Stimulated activated CD8-positive, alpha-beta memory T cell treated with anti-CD3 and anti-CD28 coated beads, Interleukin-12 subunit alpha, Interleukin-12 subunit beta, amount 100 ng/mL, for 4 hours (primary cell): Measurements from ENCODE around the gene ADAM19.

Experiments
- DNase-seq: peaks from one replicate; pipeline ENCODE4 v3.0.0-alpha.2; 2020; ENCODE audit warnings: low read depth

The ADAM19 gene

GRCh38 chr5:157561110-157561509 is 14.5 kb downstream of the ADAM19 start:
- no peak for DNase-seq

GRCh38 chr5:157559301-157559700 is 16.3 kb downstream of the ADAM19 start:
- no peak for DNase-seq

GRCh38 chr5:157558681-157559080 is 16.9 kb downstream of the ADAM19 start:
- DNase-seq: no peak

GRCh38 chr5:157558041-157558595 is 17.5 kb downstream of the ADAM19 start:
- DNase-seq: no peak

GRCh38 chr5:157556615-157557418 is 18.8 kb downstream of the ADAM19 start:
- no peak for DNase-seq

GRCh38 chr5:157555037-157555640 is 20.4 kb downstream of the ADAM19 start:
- no peak for DNase-seq

- DNase-seq: no peak
Observed at GRCh38 chr5:157554179-157555036, 21.2 kb downstream of the ADAM19 start.

- no peak for DNase-seq
Observed at GRCh38 chr5:157552650-157553049, 22.9 kb downstream of the ADAM19 start.

- DNase-seq: no peak
Observed at GRCh38 chr5:157550663-157551062, 24.9 kb downstream of the ADAM19 start.

GRCh38 chr5:157549954-157550549 is 25.5 kb downstream of the ADAM19 start:
- no peak for DNase-seq

- DNase-seq: no peak
Observed at GRCh38 chr5:157549283-157549629, 26.3 kb downstream of the ADAM19 start.

GRCh38 chr5:157548513-157549282 is 26.9 kb downstream of the ADAM19 start:
- no peak for DNase-seq

- DNase-seq: no peak
Observed at GRCh38 chr5:157547941-157548512, 27.5 kb downstream of the ADAM19 start.

- DNase-seq: no peak
Observed at GRCh38 chr5:157546456-157547100, 29.0 kb downstream of the ADAM19 start.

- no peak for DNase-seq
Observed at GRCh38 chr5:157545610-157546310, 29.8 kb downstream of the ADAM19 start.

GRCh38 chr5:157544623-157544989 is 31.0 kb downstream of the ADAM19 start:
- DNase-seq: no peak

GRCh38 chr5:157543825-157544622 is 31.6 kb downstream of the ADAM19 start:
- no peak for DNase-seq

- no peak for DNase-seq
Observed at GRCh38 chr5:157542282-157543000, 33.1 kb downstream of the ADAM19 start.
